ENCODE results near the gene RREB1.
"Not testable (repeated sequence)": the region's sequence is repeated elsewhere in the genome, so short reads cannot be mapped to it uniquely, and the experiment has no call there.

Gene RREB1

DNA sequence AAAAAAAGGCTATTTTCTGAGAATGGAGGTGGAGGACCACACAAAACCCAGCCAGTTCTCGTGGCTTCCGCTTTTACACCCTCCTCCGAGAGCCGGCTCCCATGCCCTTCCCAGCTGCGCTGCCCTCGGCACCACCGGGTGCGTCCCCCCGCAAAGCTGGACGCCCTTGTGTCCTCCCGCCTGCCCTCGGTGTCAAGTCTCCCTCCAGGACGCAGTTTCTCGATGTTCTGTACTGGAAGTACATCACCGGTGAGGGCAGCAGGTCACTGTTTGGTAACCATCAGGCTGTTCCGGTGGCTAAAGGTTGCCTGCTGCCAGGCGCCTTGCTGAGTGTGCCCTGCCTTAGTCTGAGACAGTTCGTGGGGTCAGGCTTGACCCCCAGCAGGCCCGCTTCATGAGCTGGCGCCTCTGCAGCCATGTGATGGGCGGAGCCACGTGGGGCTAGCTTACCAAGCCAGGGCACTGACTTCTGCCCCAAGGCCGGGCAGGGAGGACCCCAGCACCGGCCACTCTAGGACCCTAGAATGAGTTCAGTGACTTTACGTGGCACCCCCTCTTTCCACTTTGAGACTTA is 34.6 kb downstream of the RREB1 start:
- no peak for DNase-seq (ENCODE audit: low read depth in 2 of 3, low spot score in 2 of 3)

DNA sequence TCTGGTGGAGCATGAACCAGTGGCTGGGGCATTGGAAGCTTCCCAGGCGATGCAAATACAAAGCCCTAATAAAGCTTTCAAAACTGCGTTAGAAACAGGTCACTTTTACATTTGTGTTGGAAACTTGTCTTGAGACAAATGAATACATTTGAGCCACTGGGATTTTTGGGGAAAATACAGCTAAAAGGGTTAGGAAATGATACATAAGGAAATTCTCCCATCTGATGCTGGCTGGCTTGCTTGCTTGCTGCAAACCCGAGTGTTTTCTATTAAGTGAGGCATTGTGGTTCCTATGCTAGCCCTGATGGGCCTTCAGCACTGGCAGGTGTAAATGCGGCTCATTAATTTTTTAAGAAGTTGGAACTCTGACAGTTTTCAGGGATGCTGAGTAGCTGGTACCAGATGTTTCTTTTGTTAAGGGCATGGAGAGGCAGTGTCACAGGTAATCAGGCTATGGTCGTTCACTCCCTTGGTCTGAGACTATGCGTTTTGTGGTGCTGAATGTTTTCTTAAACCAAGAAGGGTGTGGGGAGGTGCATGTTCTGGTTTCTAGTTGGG is 35.2 kb downstream of the RREB1 start:
- no peak for DNase-seq (ENCODE audit: low read depth in 2 of 3, low spot score in 2 of 3)

DNA sequence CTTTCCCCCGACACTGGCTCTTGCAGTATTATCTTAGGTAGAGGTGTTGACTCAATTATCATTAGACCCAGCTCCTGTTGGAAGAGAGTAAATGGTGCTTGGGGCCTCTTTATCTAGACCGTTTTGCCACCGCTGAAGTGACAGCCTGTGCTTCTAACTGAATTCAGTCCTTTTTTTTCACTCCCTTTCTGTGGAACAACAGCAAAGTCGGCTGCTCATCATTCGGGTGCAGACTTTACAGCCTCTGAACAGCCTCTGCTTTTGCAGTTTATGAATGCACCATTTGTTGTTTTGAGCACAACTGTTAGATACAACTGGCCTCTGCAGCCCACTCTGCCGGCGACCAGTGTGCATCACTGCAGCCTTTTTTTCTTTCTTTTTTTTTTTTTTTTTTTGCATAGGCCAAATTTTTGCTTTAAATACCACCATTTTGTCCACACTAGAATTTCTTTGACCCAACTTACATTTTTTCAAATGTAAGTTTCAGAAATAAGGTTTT is 35.8 kb downstream of the RREB1 start:
- DNase-seq (ENCODE audit: low read depth in 2 of 3, low spot score in 2 of 3): no peak

- DNase-seq (ENCODE audit: low read depth in 2 of 3, low spot score in 2 of 3): no peak
Observed at GRCh38 chr6:7144872-7145584, 37.3 kb downstream of the RREB1 start.

DNA sequence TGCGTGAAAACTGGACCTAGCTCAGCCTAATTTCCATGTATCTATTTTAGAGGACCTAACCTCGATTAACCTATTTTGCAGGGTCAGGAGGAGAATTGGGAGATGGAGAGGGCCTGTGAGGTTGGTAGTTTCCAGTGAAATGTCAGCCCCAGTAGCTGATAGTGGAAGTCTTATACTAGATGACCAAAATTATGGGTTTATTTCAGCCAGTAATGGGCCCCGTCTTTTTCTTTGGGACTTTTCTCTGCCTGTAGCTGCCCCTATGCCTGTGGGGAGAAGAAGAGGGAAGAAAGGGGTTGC is 37.8 kb downstream of the RREB1 start:
- no peak for DNase-seq (ENCODE audit: low read depth in 2 of 3, low spot score in 2 of 3)

GRCh38 chr6:7145885-7146828 is 38.4 kb downstream of the RREB1 start:
- DNase-seq (ENCODE audit: low read depth in 2 of 3, low spot score in 2 of 3): no peak

DNA sequence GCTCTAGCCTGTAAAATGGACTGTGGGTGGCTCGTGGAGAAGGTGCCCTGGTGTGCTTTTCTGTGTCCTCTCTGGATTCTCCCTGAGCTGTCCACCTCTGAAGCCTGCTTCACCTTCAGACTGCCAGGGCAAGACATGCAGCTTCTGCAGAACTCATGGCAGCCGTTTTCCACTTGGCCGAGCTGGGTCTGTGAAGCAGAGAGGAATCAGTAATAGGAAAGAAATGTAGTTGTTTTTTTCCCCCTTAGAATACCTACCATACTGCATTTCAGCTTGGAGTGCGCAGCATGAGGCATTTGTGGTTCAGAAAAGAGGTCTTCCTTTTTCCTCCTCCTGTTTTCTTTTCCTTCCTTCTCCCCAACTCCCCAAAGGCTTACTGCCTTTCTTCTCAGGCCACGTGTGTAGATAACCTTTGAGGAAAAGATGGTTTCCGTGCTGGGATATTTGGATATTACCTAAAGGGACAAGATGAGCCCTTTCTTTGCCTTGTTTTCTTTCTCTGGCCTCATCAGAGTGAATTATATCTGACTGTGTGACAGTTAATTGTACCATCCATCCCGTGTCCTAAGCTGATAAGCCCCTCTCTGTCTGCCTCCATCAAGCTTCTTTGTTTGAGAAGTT is 39.4 kb downstream of the RREB1 start:
- DNase-seq (ENCODE audit: low read depth in 2 of 3, low spot score in 2 of 3): no peak

GRCh38 chr6:7148100-7148822 is 40.5 kb downstream of the RREB1 start:
- DNase-seq (ENCODE audit: low read depth in 2 of 3, low spot score in 2 of 3): no peak

DNA sequence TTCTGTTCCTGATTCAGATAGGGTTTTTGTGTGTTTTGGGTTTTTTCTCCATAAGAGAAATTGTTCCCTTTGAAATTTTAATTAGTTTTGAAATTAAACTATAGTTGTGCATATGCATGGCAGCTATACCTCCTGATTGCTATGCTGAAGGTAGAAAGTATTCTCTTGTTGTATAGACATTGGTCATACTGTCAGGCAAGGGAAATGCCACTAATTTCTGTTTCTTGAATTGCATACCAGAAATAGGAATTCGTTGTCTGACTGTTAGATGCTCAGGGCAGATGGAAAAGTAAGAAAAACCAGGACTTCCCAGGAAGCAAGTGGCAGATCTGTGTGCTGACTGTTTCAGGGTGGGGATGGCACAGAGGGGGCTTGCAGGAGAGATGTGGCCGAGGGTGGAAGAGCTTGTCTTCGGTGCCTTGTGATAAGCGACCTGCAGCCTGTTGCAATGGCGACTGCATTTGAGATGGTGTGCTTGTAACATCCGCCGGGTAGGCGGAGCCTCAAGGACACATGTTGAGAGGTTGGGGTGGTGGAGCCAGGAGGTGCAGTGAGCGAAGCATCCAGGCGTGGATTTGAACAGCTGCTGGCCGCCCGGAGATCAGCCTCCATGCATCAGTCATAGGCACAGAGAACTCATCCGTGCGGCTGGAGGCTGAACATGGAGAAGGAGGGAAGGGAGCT is 42.8 kb downstream of the RREB1 start:
- no peak for DNase-seq (ENCODE audit: low read depth in 2 of 3, low spot score in 2 of 3)

DNA sequence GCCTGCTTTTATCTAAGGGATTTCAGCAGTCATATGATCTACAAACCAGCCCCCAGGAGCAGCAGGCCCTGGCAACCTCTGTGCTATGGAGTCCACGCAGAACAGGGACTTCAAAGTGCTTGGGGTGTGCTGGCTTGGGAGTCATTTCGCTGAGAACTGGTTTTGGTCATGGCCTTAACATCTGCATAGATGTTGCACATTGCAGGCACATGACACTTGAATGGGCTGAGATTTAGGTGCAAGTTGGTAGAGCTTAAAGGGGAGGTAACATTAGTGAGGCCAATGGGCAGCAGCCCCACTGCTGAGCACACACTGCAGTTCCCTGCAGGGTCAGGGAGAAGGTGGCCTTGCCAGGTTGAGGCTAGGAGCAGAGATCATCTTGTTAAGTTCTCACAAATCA is 43.6 kb downstream of the RREB1 start:
- no peak for DNase-seq (ENCODE audit: low read depth in 2 of 3, low spot score in 2 of 3)

DNA sequence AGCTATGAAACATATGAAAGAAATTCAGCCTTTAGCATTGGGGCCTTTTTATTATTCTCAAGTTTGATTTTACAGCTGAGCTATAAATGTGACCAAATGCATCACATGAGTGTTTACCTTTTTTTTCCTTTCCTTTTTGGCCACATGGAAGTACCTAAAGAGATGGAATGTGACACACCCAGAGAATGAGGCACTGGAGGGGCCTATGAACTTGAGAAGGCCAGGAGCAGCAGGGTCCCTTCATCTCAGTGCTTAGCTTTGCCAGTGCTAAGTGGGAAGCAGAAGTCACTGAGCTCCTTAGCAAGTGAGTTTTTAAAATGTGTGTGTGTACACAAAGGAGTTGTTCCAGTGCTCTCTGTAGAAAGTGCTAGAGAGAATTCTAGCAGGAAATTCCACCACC is 44.7 kb downstream of the RREB1 start:
- DNase-seq (ENCODE audit: low read depth in 2 of 3, low spot score in 2 of 3): no peak

- no peak for DNase-seq (ENCODE audit: low read depth in 2 of 3, low spot score in 2 of 3)
Observed at GRCh38 chr6:7153789-7154188, 46.0 kb downstream of the RREB1 start.

- no peak for DNase-seq (ENCODE audit: low read depth in 2 of 3, low spot score in 2 of 3)
Observed at GRCh38 chr6:7154341-7155139, 46.8 kb downstream of the RREB1 start.

DNA sequence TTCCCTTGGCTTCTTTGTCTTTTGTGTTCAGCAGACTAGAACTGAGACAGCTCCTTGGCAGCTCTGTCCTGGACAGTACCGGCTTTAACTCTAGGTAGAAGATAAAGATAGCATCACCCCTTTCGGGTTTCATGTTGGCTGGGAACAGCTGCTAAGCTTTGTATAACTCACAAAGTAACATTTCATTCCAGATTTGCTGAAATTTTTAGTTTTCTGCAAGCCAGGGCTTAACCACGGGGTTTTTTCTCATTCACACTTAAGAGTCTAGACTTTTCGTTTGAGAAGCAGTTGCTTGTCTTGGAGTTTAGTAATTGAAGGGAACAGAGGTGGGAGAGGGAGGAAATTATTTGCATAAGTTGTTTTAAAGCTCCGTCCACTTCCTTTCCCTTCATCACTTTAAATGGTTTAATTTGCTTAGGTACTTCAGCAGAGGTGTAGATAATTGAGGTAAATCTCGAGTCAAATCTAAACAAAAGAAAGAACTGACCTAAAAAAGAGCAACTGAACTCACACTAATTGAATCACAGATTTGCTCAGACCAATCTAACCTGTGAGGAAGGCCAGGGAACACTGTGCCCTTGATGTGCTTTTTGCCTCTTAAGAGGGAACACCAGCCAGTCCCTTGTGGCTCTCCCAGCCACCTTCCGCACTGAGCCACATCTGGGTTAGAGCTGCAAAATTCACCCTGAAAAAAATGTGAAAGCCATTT is 48.3 kb downstream of the RREB1 start:
- DNase-seq (ENCODE audit: low read depth in 2 of 3, low spot score in 2 of 3): no peak

GRCh38 chr6:7156643-7157278 is 49.0 kb downstream of the RREB1 start:
- no peak for DNase-seq (ENCODE audit: low read depth in 2 of 3, low spot score in 2 of 3)

DNA sequence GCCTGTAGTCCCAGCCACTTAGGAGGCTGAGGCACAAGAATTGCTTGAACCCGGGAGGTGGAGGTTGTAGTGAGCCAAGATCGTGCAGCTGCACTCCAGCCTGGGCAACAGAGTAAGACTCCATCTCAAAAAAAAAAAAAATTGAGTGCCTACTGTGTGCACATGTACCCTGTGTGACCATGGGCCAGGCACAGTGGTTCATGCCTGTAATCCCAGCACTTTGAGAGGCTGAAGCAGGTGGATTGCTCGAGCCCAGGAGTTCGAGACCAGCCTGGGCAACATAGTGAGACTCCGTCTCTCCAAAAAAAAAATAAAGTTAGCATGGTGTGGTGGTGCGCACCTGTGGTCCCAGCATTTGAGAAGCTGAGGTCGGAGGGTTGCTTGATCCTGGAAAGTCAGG is 49.5 kb downstream of the RREB1 start:
- not testable (repeated sequence) for DNase-seq (ENCODE audit: low read depth in 2 of 3, low spot score in 2 of 3)

DNA sequence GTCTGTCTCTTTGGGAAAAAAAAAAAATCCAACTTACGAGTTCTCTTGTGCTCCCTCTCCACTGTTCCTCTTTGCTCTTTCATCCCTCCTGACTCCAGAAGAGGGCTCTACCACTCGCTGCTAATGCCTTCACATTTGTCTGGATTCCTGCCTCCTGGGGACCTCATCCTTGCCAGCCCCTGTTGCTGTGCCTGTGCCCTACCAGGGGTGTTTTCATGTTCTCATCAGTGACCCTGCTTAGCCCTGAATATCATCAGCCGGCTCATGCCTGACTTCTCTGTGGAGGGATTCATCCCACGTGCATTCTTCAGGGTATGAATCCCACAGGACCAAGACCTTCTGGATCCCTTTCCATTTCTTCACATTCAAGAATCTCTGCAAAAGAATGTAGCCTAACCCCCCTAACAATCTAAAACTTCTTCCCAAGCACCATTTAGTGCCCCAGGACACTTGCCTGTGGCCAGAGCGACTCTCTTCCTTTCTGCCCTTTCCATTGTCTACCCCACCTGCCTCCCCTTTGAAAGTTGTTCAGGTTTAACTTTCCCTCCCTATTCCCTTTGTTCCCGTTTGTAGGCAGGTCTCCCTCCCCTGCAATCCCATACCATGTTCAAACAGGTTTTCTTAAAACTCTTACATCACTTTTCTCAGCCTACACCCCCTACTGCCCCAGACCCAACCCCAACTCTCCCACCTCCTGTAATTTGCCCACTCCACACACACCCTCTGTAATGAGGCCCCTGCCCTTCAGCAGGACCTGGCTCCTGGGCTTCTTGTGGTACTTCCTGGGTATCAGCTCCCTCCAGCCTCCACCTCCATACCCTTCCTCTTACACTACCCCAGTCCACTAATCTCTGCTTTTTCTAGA is 50.2 kb downstream of the RREB1 start:
- no peak for DNase-seq (ENCODE audit: low read depth in 2 of 3, low spot score in 2 of 3)

Data from activated CD8-positive, alpha-beta memory T cell treated with anti-CD3 and anti-CD28 coated beads for 48 hours (primary cell).